GM08714 (cell line): ENCODE data around the gene ATP10A.

Experiments
- H3K4me3 ChIP-seq: fragments of 200-500 bp; sonication (Bioruptor generic); 2 replicates; pipeline ENCODE4 v1.5.1; 2014; ENCODE audit warnings: mild to moderate bottlenecking, low read length, inconsistent platforms
- ZNF274 ChIP-seq: IDR thresholded peaks from 2 replicates; pipeline ENCODE4 v1.6.1; 2012; ENCODE audit warnings: mild to moderate bottlenecking, low read depth, low read length

ATP10A gene

DNA sequence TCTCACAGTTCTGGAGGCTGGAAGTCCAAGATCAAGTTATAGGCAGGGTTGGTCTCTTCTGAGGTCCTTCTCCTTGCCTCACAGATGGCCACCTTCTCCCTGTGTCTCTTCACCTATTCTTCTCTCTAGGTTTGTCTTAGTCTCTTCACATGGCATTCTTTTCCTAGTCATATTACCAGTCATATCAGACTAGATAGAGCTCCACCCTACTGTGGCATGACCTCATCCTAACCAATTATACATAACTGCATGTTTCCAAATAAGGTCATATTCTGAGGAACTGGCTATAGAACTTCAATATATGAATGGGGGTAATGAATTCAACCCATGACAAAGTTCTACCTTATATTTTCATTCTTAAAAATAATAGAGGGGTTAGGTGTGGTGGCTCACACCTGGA lies 227.9 kb downstream of the ATP10A start:
- TF ChIP-seq ZNF274: no peak

GRCh38 chr15:25633862-25634261 lies 229.3 kb downstream of the ATP10A start:
- no peak for TF ChIP-seq ZNF274
- H3K4me3 ChIP-seq: no peak overlapping the region

More for the DNA sequence above, 227.9 kb downstream of the ATP10A start:
- H3K4me3 ChIP-seq: no peak overlapping the region

- TF ChIP-seq ZNF274: no peak
Measured at GRCh38 chr15:25631971-25632370, 231.2 kb downstream of the ATP10A start.

More at GRCh38 chr15:25631971-25632370, 231.2 kb downstream of the ATP10A start:
- no peak overlapping the region for H3K4me3 ChIP-seq
